HG02759 (cell line): ENCODE results near the gene HAUS7.

Experiments used
- ATAC-seq: cut with Tn5 transposase; IDR thresholded peaks from one replicate; pipeline ENCODE4 v1.9.1; 2021; ENCODE audit warnings: mild to moderate bottlenecking, moderate library complexity; ENCODE audit not compliant: unreplicated experiment

The HAUS7 gene

GRCh38 chrX:153499876-153500275, 29.5 kb upstream of the HAUS7 start:
- ATAC-seq = no peak

GRCh38 chrX:153499341-153499740, 29.0 kb upstream of the HAUS7 start:
- ATAC-seq = no peak

GRCh38 chrX:153498453-153498852, 28.1 kb upstream of the HAUS7 start:
- no peak for ATAC-seq

GRCh38 chrX:153496590-153496959, 26.2 kb upstream of the HAUS7 start:
- ATAC-seq = no peak

GRCh38 chrX:153495903-153496589, 25.7 kb upstream of the HAUS7 start:
- ATAC-seq = no peak

GRCh38 chrX:153495362-153495751, 25.0 kb upstream of the HAUS7 start:
- ATAC-seq = no peak

GRCh38 chrX:153494541-153495361, 24.4 kb upstream of the HAUS7 start, which contains the start of gene BGN:
Gene BGN, plus strand, starts transcription at chrX:153494980. Its CDS starts 9,652 bp downstream, at chrX:153504632.
- ATAC-seq = no peak

DNA sequence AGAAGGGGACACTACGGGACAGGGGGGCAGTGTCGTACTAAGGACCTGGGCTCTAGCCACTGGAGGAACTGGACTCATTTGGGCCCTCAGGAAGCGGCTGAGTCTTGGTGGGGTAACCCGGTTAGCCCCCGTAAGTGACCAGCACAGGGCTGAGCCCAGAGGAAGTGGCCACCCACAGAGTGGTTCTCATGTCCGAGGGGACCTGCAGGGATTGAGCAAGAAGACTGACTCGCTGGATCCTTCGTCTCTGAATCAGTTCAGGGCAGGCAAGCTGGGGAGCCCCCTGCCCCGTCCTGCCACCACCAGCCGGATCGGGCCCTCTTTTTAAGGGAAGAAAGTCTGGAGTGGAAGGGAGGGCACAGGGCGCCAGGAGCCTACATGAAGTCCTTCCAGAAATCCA, 23.7 kb upstream of the HAUS7 start:
- ATAC-seq = no peak

DNA sequence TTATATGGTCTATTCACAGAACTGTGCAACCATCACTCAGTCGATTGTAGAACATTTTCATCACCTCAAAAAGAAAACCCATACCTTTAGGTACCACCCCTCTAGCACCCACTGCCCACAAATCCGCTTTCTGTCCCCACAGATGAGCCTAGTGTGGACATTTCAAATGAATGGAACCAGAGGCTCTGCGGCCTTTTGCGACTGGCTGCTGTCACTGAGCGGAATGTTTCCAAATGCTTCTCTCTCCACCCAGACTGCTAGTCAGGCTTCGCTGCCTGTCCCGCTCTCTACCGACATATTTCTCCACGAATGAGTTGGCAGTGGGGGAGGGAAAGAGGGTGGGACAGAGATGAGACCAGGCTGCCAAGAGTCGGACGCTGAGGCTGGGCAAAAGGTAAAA, 22.7 kb upstream of the HAUS7 start:
- no peak for ATAC-seq

GRCh38 chrX:153492543-153492942, 22.2 kb upstream of the HAUS7 start:
- no peak for ATAC-seq

- ATAC-seq = no peak
Measured at GRCh38 chrX:153491918-153492317, 21.5 kb upstream of the HAUS7 start.

DNA sequence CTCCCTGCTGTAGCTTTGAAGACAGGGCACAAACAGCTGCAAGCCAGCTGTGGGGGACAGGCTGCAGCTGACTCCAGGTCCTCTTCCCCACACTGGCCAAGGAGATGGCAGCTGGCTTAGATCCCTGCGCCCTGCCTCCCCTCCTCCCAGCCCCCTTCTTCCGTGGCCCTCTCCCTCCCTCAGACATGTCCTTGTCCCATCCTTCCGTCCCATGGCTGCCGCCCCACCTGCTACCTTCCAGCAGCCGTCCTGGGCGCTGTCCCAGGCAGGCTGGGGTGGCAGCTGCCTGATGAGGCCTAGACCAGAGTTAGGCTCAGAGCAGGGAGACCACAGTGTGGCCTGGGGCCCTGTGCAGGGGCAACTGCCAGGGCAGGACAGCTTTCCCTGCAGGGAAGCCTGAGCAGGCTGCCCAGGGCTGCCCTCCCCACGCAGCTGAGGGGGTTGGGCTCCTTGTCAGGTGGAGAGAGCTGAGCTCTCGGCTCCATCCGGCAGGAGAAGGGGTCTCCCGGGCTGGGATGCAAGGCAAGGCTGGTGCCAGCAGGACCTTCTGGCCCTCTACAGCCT, 21.1 kb upstream of the HAUS7 start:
- no peak for ATAC-seq

DNA sequence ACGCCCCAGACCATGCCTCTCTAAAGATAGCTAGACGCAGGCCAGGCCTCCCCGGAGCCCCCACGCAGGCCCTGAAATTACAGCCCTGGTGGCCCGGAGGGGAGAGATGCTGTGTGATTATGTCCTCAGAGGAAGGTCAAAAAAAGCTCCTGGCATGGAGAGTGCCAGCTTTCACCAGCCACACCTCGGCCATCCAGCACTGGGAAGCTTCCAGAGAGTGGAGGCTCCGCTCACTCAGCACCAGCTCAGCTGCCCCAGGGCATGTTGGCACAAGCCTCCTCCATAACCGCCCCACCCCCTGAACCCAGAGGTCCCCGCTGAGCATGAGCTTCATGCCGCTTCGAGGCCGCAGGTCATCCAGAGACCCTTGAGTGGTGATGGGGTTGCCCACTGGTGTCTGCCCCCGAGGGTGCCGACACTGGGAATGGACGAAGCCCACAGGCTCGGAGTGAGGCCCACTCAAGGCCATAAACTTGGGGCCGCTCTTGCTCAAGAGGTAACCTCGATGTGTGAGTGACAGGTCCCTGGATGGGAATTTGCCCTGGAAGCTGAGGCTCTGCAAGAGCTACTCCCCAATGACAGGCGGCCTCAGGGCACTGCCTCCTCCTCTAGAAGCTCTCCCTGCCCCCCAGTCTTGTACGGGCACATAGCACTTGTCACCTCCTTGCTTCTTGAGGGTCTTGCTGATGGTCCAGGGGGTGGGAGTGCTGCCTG, 20.0 kb upstream of the HAUS7 start:
- ATAC-seq = no peak

GRCh38 chrX:153488231-153488914, 18.0 kb upstream of the HAUS7 start:
- ATAC-seq = no peak

DNA sequence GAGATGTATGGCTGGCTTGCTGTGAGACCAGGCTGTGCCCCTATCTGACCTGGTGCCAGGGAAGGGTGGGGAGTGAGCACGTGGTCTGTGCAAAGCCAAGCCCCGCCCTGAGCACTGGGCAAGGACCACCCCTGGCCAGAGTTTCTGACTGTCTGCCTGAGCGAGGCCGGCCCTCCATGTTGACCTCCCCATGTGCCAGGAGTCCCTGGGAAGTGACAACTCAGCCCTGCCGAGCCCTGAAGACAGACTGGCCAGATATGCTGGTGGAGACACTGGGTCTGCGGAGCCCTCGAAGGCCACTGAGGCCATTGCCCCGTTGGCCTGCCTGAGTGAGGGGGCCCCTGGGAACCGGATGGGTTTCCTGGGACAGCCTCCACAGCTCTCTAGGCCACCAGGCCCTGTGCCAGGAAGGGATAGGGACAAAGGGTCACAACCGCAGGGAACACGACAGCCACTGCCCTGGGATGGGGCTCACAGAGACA, 17.3 kb upstream of the HAUS7 start:
- ATAC-seq = no peak

DNA sequence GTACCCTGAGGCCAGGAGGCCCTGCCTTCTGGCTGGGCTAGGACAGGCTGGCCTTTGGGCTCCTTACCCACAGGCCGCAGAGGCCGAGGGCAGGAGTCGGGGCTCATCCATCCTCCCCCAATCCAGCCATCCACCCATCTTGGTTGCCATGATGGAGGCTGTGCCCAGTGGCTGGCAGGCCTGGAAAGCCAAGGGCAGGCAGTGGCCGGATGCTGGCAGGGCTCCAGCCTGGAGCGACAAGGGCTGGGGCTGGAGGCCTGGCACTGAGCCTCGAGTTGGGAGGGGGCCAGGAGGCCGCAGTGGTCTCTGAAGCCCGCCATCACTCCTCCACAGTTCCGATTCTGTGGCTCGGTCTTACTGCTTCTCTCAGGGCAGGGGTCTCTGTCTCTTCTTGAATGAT, 15.8 kb upstream of the HAUS7 start:
- no peak for ATAC-seq

DNA sequence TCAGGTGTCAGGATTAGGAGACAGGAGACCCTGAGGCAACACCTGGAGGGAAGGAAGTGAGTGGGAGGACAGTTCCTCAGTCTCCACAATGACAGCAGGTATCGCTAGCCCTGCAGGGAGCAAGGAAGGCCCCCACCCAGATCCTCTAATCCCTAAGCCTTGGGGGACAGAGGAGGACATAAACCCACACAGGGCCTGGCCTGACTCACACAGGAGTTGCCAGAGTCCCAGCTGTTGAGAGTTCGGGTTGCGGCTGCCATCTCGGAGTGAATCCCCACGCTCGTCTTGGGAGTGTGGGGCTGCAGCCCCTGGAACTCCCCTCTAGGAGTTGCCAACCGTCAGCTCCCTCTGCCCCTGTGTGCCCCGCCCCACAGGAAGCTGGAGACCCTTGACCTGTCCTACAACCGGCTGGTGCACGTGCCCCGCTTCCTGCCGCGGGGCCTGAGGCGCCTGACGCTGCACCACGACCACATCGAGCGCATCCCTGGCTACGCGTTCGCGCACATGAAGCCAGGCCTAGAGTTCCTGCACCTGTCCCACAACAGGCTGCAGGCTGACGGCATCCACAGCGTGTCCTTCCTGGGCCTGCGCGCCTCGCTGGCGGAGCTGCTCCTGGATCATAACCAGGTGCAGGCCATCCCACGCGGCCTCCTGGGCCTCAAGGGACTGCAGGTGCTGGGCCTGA, 15.2 kb upstream of the HAUS7 start:
- no peak for ATAC-seq

DNA sequence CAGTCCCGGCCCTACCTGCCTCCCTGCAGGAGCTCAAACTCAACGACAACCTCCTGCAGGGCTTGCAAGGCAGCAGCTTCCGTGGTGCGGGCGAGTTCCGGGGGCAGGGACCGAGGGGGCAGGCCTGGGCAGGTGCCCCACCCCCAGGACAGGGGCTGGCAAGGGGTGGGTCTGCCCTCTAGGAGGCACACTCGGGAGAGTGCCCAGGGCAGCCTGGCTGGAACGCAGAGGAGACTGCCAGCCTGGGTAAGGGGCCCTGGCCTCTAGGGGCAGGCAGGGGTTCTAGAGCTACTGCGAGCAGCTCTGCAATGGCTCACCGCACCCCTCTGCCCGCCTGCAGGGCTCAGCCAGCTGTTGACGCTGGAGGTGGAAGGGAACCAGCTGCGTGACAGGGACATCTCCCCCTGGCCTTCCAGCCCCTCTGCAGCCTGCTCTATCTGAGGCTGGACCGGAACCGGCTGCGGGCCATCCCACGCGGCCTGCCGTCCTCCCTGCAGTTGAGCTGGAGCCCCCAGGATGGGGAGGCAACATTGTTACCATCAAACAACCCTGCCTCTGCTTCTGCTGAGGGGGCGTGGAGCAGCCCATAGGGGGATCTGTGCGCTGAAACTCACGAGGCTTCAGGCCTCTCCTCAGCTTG, 12.1 kb upstream of the HAUS7 start:
- no peak for ATAC-seq

DNA sequence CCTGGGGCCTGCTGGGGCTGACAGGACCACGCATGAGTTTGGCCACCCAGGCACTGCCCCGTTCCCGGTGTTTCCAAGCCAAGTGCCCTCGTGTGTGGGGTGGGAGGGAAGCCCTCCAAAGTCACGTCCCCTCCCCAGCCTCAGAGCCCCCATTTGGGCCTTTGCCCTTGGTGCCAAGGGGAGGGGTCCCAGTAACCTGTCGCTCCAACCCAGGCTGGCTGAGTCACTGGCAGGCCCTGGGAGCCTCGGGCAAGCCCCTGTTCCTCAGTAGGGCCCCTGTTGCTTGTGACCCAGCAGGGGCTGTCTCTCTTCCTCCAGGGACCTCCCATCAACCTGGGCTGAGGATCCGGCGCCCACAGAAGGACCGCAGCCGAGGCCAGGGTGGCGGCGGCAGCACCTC, 10.7 kb upstream of the HAUS7 start:
- ATAC-seq = no peak

- ATAC-seq = no peak
Measured at GRCh38 chrX:153478746-153479145, 8.4 kb upstream of the HAUS7 start.
